UCSD-AML1 (cell line): ENCODE data around the gene EPHA6.

Experiments
- DNase-seq: peaks from one replicate; lab custom pipeline; 2025; ENCODE audit not compliant: unreplicated experiment; lab: John Stamatoyannopoulos, UW

The EPHA6 gene

GRCh38 chr3:97689111-97689510 is 874.7 kb downstream of the EPHA6 start:
- DNase-seq: no peak

GRCh38 chr3:97689962-97690361 is 875.6 kb downstream of the EPHA6 start:
- no peak for DNase-seq

- no peak for DNase-seq
These were observed 877.0 kb downstream of the EPHA6 start for GRCh38 chr3:97691354-97691753.

- DNase-seq: no peak
These were observed 878.0 kb downstream of the EPHA6 start for GRCh38 chr3:97692389-97692788.

- DNase-seq: no peak
These were observed 878.4 kb downstream of the EPHA6 start for GRCh38 chr3:97692831-97693230.

GRCh38 chr3:97694876-97695275 is 880.5 kb downstream of the EPHA6 start:
- no peak for DNase-seq

- DNase-seq: no peak
These were observed 884.3 kb downstream of the EPHA6 start for GRCh38 chr3:97698691-97699090.

GRCh38 chr3:97699889-97700288 is 885.5 kb downstream of the EPHA6 start:
- DNase-seq: no peak

GRCh38 chr3:97705764-97706163 is 891.4 kb downstream of the EPHA6 start:
- no peak for DNase-seq

GRCh38 chr3:97706226-97706625 is 891.8 kb downstream of the EPHA6 start:
- DNase-seq: no peak

GRCh38 chr3:97711654-97712053 is 897.3 kb downstream of the EPHA6 start:
- no peak for DNase-seq

GRCh38 chr3:97712919-97713318 is 898.5 kb downstream of the EPHA6 start:
- no peak for DNase-seq

GRCh38 chr3:97713634-97714033 is 899.2 kb downstream of the EPHA6 start:
- no peak for DNase-seq

GRCh38 chr3:97719156-97719821 is 904.9 kb downstream of the EPHA6 start:
- DNase-seq: peak; percentile 57

GRCh38 chr3:97720417-97720816 is 906.0 kb downstream of the EPHA6 start:
- DNase-seq: no peak

- DNase-seq: no peak
These were observed 907.1 kb downstream of the EPHA6 start for GRCh38 chr3:97721446-97721845.

- DNase-seq: no peak
These were observed 922.5 kb downstream of the EPHA6 start for GRCh38 chr3:97736928-97737327.

- DNase-seq: no peak
These were observed 924.4 kb downstream of the EPHA6 start for GRCh38 chr3:97738761-97739160.

GRCh38 chr3:97742036-97742435 is 927.6 kb downstream of the EPHA6 start:
- DNase-seq: no peak

GRCh38 chr3:97744289-97744688 is 929.9 kb downstream of the EPHA6 start:
- DNase-seq: no peak

- no peak for DNase-seq
These were observed 949.4 kb downstream of the EPHA6 start for GRCh38 chr3:97763586-97764406.

- DNase-seq: peak; percentile 86
These were observed 950.2 kb downstream of the EPHA6 start, which contains the start of gene ARL6 for GRCh38 chr3:97764407-97765238. TSS of gene ARL6 (plus strand) at chr3:97764758. CDS start at chr3:97768108, 3,350 bp downstream.
